Activated T-helper 2 cell treated with anti-CD3 and anti-CD28 coated beads, Interferon-gamma antibody, Interleukin-2, Interleukin-4, amounts not matched to agents 10 μg/mL and 5 μg/mL and 100 μg/mL, durations not matched to agents 14 hours and 24 hours and 36 hours (primary cell): Measurements from ENCODE around the gene MBNL1. TPM values are rescaled to one million over a fixed set of nuclear protein-coding genes. Genes with fewer than 3 reads are reported as not detected.
"Not testable (repeated sequence)": the region's sequence is repeated elsewhere in the genome, so short reads cannot be mapped to it uniquely, and the experiment has no call there.

ENCODE experiments used
- DNase-seq: peaks from one replicate; pipeline ENCODE4 v3.0.0; 2021; ENCODE audit warnings: low spot score
- H3K27ac Mint-ChIP-seq: one replicate; pipeline ENCODE4 v1.8.0; 2021; ENCODE audit warnings: mixed read lengths
- H3K27me3 Mint-ChIP-seq: one replicate; pipeline ENCODE4 v1.8.0; 2021; ENCODE audit warnings: low read depth, mixed read lengths
- H3K36me3 Mint-ChIP-seq: one replicate; pipeline ENCODE4 v1.8.0; 2021; ENCODE audit warnings: low read depth, mixed read lengths
- H3K4me1 Mint-ChIP-seq: one replicate; pipeline ENCODE4 v1.8.0; 2021; ENCODE audit warnings: low read depth, mixed read lengths
- H3K4me3 Mint-ChIP-seq: one replicate; pipeline ENCODE4 v1.8.0; 2021; ENCODE audit warnings: low read depth, mild to moderate bottlenecking, moderate library complexity, mixed read lengths
- H3K9me3 Mint-ChIP-seq: one replicate; pipeline ENCODE4 v1.8.0; 2021; ENCODE audit warnings: mixed read lengths
- intact Hi-C: fragments of 100-400 bp; cut with micrococcal nuclease; formaldehyde crosslinking; loops from one replicate; pipeline ENCODE4 v1.15.1; 2023
- total RNA-seq: library from RNA; stranded (reverse); gene quantifications from 2 replicates; pipeline ENCODE4 v1.2.3, GENCODE V29; 2022

MBNL1 gene
- total RNA-seq, 1 donor from 2014 or later, result 230 TPM

GRCh38 chr3:152334761-152335160 is 66.0 kb downstream of the MBNL1 start:
- H3K27me3 Mint-ChIP-seq, result no peaks in the 10 kb centered on the region
- no peak for DNase-seq
- H3K4me1 Mint-ChIP-seq, result peaks cover 63% of the 10 kb centered on the region
- intact Hi-C loops, result loop anchor here (5.0 to 10.0 kb wide), 3 partner anchors 77 to 210 kb away; no protein-coding TSS in a partner anchor
- peak overlapping the region; percentile 26 for H3K27ac Mint-ChIP-seq
- no peak overlapping the region for H3K4me3 Mint-ChIP-seq
- H3K36me3 Mint-ChIP-seq, result peaks cover 59% of the 10 kb centered on the region
- H3K9me3 Mint-ChIP-seq, result no peaks in the 10 kb centered on the region

GRCh38 chr3:152335273-152335672 is 66.5 kb downstream of the MBNL1 start:
- H3K27me3 Mint-ChIP-seq, result no peaks in the 10 kb centered on the region
- DNase-seq, result no peak
- no peak overlapping the region for H3K4me3 Mint-ChIP-seq
- H3K27ac Mint-ChIP-seq, result peak overlapping the region; percentile 8
- H3K4me1 Mint-ChIP-seq, result peaks cover 65% of the 10 kb centered on the region
- H3K9me3 Mint-ChIP-seq, result no peaks in the 10 kb centered on the region
- H3K36me3 Mint-ChIP-seq, result peaks cover 62% of the 10 kb centered on the region
- intact Hi-C loops, result loop anchor here (10.0 kb wide), 2 partner anchors 110 to 210 kb away; no protein-coding TSS in a partner anchor

GRCh38 chr3:152337337-152337736 is 68.6 kb downstream of the MBNL1 start:
- intact Hi-C loops, result loop anchor here (10.0 kb wide), 2 partner anchors 107 to 213 kb away; no protein-coding TSS in a partner anchor
- not testable (repeated sequence) for H3K27me3 Mint-ChIP-seq, H3K4me3 Mint-ChIP-seq, H3K27ac Mint-ChIP-seq, DNase-seq, H3K9me3 Mint-ChIP-seq
- H3K36me3 Mint-ChIP-seq, result peaks cover 63% of the 10 kb centered on the region
- peaks cover 56% of the 10 kb centered on the region for H3K4me1 Mint-ChIP-seq

DNA sequence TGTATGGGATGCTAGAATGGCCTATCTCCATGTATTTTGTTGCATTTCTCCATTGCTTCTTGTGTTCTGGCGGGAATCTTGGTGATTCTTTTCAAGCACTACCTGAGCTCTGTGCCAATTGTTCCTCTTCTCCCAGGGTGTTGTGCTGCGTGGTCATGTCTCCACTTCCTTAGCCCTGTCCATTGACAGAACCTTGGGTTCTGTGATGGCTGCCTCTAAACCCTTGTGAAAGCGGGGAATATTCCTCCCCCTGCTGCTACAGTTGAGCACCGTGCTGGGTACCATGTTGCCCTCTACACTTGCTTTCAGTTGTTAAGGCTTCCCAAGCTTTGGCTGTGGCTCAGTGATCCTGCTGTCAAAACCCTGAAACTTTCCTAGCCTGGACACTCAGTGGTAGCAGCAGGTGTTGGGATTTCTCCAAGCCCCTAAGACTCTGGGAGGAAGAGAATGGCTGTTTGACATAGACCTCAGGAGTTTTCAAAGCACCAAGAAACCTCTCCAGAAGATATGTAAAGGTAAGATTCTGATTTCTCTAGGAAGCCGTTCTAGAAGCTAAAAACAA is 69.5 kb downstream of the MBNL1 start:
- H3K27ac Mint-ChIP-seq, result peak overlapping the region; percentile 9
- H3K36me3 Mint-ChIP-seq, result peaks cover 62% of the 10 kb centered on the region
- no peaks in the 10 kb centered on the region for H3K27me3 Mint-ChIP-seq
- no peaks in the 10 kb centered on the region for H3K9me3 Mint-ChIP-seq
- no peak for DNase-seq
- H3K4me3 Mint-ChIP-seq, result no peak overlapping the region
- H3K4me1 Mint-ChIP-seq, result peaks cover 50% of the 10 kb centered on the region
- intact Hi-C loops, result loop anchor here (10.0 kb wide), 2 partner anchors 107 to 213 kb away; no protein-coding TSS in a partner anchor

DNA sequence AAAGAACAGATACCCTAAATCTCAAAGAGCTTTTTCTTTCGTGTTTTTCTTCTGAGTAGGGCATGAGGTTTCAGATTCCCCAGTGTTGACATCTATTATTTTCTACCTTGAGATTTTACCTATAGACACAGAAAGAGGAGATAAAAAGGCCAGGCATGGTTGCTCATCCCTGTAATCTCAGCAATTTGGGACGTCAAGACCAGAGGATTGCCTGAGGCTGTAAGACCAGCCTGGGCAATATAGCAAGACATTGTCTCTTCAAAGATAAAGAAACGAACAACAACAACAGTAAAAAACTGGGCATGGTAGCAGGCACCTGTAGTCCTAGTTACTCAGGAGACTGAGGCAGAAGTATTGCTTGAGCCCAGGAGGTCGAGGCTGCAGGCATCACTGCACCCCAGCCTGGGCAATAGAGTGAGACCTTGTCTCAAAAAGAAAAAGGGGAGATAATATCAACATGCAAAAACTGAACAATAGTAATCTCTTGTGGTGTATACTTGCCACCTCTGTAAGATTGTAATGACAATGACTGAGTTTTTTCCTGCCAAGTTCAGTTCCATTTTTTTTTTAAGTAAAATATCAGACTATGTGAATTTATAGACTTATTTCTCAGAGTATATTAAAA is 71.3 kb downstream of the MBNL1 start:
- Mint-ChIP-seq H3K27ac (peak overlapping the region; percentile 47), H3K27me3 (no peaks in the 10 kb centered on the region), H3K4me3 (no peak overlapping the region), H3K4me1 (peaks cover 41% of the 10 kb centered on the region), H3K36me3 (peaks cover 63% of the 10 kb centered on the region), H3K9me3 (no peaks in the 10 kb centered on the region)
- intact Hi-C loops, result loop anchor here (10.0 kb wide), 2 partner anchors 105 to 215 kb away; no protein-coding TSS in a partner anchor
- DNase-seq, result no peak

DNA sequence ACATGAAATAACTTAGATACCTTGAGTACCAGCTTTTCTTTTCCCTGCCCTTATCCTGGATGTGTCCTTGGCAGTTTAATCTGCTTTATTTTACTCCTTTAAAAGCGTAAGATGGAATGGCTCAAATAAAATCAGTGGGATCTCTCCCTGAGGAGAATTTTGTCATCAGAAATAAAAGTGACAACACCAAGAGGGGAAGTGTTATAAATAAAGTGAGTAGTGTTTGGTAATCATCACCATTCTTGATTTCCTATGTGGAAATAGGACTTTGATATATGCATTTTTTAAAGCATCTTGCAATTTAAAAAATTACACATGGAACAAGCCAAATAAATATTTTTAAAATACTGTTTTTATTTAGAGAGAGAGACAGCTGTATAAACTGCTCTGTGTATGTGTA is 76.5 kb downstream of the MBNL1 start:
- no peaks in the 10 kb centered on the region for H3K9me3 Mint-ChIP-seq
- no peak overlapping the region for H3K27ac Mint-ChIP-seq
- no peak for DNase-seq
- H3K4me3 Mint-ChIP-seq, result no peak overlapping the region
- H3K27me3 Mint-ChIP-seq, result no peaks in the 10 kb centered on the region
- peaks cover 21% of the 10 kb centered on the region for H3K4me1 Mint-ChIP-seq
- peaks cover 40% of the 10 kb centered on the region for H3K36me3 Mint-ChIP-seq
- intact Hi-C loops, result no loop called here

DNA sequence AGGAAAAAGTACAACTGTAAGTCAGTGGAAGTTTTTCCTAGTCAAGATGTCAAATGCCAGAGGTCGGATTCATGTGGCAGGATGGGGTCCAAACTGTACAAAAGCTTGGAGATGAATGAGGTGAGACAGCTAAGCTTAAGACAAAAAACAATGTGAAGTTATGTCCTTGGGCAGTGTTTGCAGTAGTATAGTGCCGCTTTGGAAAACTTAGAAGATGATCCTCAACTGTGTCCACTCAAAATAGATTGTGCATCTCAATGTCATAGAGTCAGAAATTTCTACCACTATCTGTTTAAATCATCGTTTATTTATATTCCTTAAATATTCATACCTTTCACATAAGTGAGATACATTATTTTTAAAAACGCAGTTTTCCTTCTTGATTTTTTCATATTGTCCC is 77.3 kb downstream of the MBNL1 start:
- Mint-ChIP-seq H3K4me3 (no peak overlapping the region), H3K27ac (no peak overlapping the region), H3K27me3 (no peaks in the 10 kb centered on the region), H3K4me1 (peaks cover 21% of the 10 kb centered on the region), H3K36me3 (peaks cover 32% of the 10 kb centered on the region), H3K9me3 (no peaks in the 10 kb centered on the region)
- DNase-seq, result no peak
- intact Hi-C loops, result no loop called here

DNA sequence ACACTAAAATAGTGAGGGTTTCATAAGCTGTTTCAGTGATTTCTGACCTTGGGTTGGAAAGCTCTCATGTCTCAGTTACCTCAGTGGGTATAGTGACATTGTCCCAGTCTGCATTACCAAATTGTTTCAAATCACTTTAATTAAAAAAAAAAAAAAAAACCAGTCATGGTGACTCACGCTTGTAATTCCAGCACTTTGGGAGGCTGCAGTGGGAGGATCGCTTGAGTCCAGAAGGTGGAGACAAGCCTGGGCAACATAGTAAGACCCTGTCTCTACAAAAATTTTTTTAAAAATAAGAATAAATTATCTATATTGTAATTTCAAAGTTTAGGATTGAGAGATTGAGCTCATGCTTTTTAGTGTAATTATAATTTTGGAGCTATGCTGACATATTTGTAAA is 78.0 kb downstream of the MBNL1 start:
- intact Hi-C loops, result no loop called here
- Mint-ChIP-seq H3K4me3 (no peak overlapping the region), H3K4me1 (peaks cover 23% of the 10 kb centered on the region), H3K9me3 (no peaks in the 10 kb centered on the region), H3K27me3 (no peaks in the 10 kb centered on the region), H3K36me3 (peaks cover 32% of the 10 kb centered on the region), H3K27ac (no peak overlapping the region)
- DNase-seq, result no peak

GRCh38 chr3:152348436-152349177 is 79.9 kb downstream of the MBNL1 start:
- Mint-ChIP-seq H3K4me3 (no peak overlapping the region), H3K36me3 (peaks cover 30% of the 10 kb centered on the region), H3K27me3 (no peaks in the 10 kb centered on the region), H3K27ac (no peak overlapping the region), H3K4me1 (peaks cover 26% of the 10 kb centered on the region), H3K9me3 (no peaks in the 10 kb centered on the region)
- no peak for DNase-seq
- intact Hi-C loops, result no loop called here

GRCh38 chr3:152349392-152349791 is 80.7 kb downstream of the MBNL1 start:
- H3K4me3 Mint-ChIP-seq, result no peak overlapping the region

DNA sequence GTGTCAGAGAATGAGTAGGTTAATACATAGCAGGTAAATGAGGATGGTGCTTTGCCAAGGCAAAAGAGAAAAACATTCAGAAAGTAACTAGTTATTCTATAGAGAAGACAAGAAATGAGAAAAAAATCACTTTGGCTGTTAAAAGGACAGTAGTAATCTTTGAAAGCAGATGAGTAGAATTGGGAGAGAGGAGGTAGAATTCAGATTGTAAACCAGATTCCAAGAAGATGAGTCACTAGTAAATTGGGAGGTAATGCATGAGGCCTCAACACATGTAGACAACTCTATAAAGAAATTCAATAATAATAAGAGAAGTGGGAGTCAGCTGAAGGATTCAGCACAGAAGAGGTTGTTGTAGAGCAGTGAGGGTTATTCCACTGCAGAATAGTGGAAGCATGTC is 81.4 kb downstream of the MBNL1 start:
- H3K4me3 Mint-ChIP-seq, result no peak overlapping the region
- intact Hi-C loops, result loop anchor here (2.0 kb wide), 1 partner anchor 17 kb away; no protein-coding TSS in a partner anchor

More at GRCh38 chr3:152349392-152349791, 80.7 kb downstream of the MBNL1 start:
- intact Hi-C loops, result no loop called here
- Mint-ChIP-seq H3K4me1 (peaks cover 30% of the 10 kb centered on the region), H3K36me3 (peaks cover 33% of the 10 kb centered on the region), H3K27ac (no peak overlapping the region), H3K9me3 (no peaks in the 10 kb centered on the region), H3K27me3 (no peaks in the 10 kb centered on the region)
- no peak for DNase-seq

GRCh38 chr3:152350776-152351175 is 82.0 kb downstream of the MBNL1 start:
- H3K36me3 Mint-ChIP-seq, result peaks cover 32% of the 10 kb centered on the region
- H3K27ac Mint-ChIP-seq, result peak overlapping the region; percentile 42
- DNase-seq, result no peak
- H3K4me1 Mint-ChIP-seq, result peaks cover 28% of the 10 kb centered on the region
- no peaks in the 10 kb centered on the region for H3K9me3 Mint-ChIP-seq
- intact Hi-C loops, result loop anchor here (2.0 kb wide), 1 partner anchor 18 kb away; no protein-coding TSS in a partner anchor
- no peak overlapping the region for H3K4me3 Mint-ChIP-seq
- H3K27me3 Mint-ChIP-seq, result no peaks in the 10 kb centered on the region

More for the DNA sequence above, 81.4 kb downstream of the MBNL1 start:
- H3K27ac Mint-ChIP-seq, result no peak overlapping the region
- H3K4me1 Mint-ChIP-seq, result peaks cover 29% of the 10 kb centered on the region
- H3K27me3 Mint-ChIP-seq, result no peaks in the 10 kb centered on the region
- no peaks in the 10 kb centered on the region for H3K9me3 Mint-ChIP-seq
- peaks cover 32% of the 10 kb centered on the region for H3K36me3 Mint-ChIP-seq
- DNase-seq, result no peak

DNA sequence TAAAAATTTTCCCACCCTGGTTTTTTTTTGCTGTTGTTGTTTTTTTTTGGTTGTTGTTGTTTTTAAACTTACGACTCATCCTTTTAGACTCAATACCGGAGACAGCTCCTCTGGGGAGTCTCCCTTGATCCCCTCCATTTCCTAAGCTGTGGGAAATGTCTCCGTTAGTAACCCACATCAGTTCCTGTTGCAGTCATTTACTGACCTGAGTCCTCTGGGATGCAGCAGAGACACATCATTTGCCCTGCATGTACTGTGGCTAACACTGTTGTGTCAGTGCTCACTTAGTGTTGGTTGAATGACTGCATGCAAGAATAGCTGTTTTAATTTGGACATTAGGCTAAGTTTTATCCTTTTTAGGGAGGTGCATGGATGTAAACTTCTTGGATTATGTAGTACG is 83.8 kb downstream of the MBNL1 start:
- peak overlapping the region; percentile 6 for H3K27ac Mint-ChIP-seq
- no peaks in the 10 kb centered on the region for H3K27me3 Mint-ChIP-seq
- no peak overlapping the region for H3K4me3 Mint-ChIP-seq
- no peaks in the 10 kb centered on the region for H3K9me3 Mint-ChIP-seq
- peaks cover 34% of the 10 kb centered on the region for H3K36me3 Mint-ChIP-seq
- peaks cover 42% of the 10 kb centered on the region for H3K4me1 Mint-ChIP-seq
- DNase-seq, result no peak
- intact Hi-C loops, result no loop called here
